Heart left ventricle (tissue), 16 donors: Measurements from ENCODE around the gene BHLHA15. TPM values are rescaled to one million over a fixed set of nuclear protein-coding genes. Genes with fewer than 3 reads are reported as not detected.

Experiments used
- ATAC-seq, 4 donors: fragments of 200-7000 bp; cut with Tn5 transposase; one replicate each; pipeline ENCODE4 v1.9.1; 2020 to 2022; ENCODE audit warnings: moderate library complexity in 4 of 4, mild to moderate bottlenecking in 3 of 4, moderate number of reproducible peaks in 1 of 4
- DNase-seq, 5 donors: peaks; one replicate each; pipeline ENCODE4 v3.0.0-alpha.2; 2020
- H3K27ac ChIP-seq, 12 donors: fragments of 200-600 bp; sonication (generic) in 4 of 12; one replicate each; pipeline versions ENCODE4 v1.5.0 to v1.8.0; 2016 to 2022; ENCODE audit warnings: mild to moderate bottlenecking in 2 of 12
- H3K27me3 ChIP-seq, 9 donors: fragments of 200-600 bp; sonication (generic) in 2 of 9; one replicate each; pipeline versions ENCODE4 v1.5.1 to v1.8.0; 2016 to 2022; ENCODE audit warnings: mild to moderate bottlenecking in 3 of 9
- H3K36me3 ChIP-seq, 9 donors: fragments of 200-600 bp; sonication (generic) in 2 of 9; one replicate each; pipeline versions ENCODE4 v1.5.0 to v1.8.0; 2018 to 2022; ENCODE audit warnings: mild to moderate bottlenecking in 2 of 9
- H3K4me1 ChIP-seq, 12 donors: fragments of 200-600 bp; sonication (generic) in 4 of 12; one replicate each; pipeline versions ENCODE4 v1.5.0 to v1.8.0; 2016 to 2022; ENCODE audit warnings: mild to moderate bottlenecking in 3 of 12
- H3K4me3 ChIP-seq, 12 donors: fragments of 200-600 bp; sonication (generic) in 4 of 12; one replicate each; pipeline versions ENCODE4 v1.5.0 to v1.8.0; 2017 to 2022; ENCODE audit warnings: mild to moderate bottlenecking in 9 of 12, moderate library complexity in 4 of 12
- H3K9me3 ChIP-seq, 12 donors: fragments of 200-600 bp; sonication (generic) in 4 of 12; one replicate each; pipeline versions ENCODE4 v1.5.0 to v1.8.0; 2016 to 2022; ENCODE audit warnings: mild to moderate bottlenecking in 1 of 12
- CTCF ChIP-seq, 12 donors: fragments of 200-600 bp; sonication (generic) in 4 of 12; IDR thresholded peaks; one replicate each; pipeline versions ENCODE4 v1.5.0 to v1.8.0; 2018 to 2022; ENCODE audit warnings: antibody characterized with exemption in 12 of 12, mild to moderate bottlenecking in 5 of 12
- POLR2A ChIP-seq, 2 donors: fragments of 450-650 bp; IDR thresholded peaks; one replicate each; pipeline ENCODE4 v1.6.1; 2017; ENCODE audit warnings: antibody characterized with exemption in 2 of 2, mild to moderate bottlenecking in 2 of 2, moderate library complexity in 2 of 2
- WGBS, 4 donors: extraction: QIAGEN DNeasy Blood & Tissue Kit in 2 of 4; methylation state at CpG; one replicate each; pipeline versions ENCODE4 v1.1.5 to v1.1.7; 2013 to 2018; 5-methylcytosine and 5-hydroxymethylcytosine counted together
- intact Hi-C, 10 donors: fragments of 100-400 bp; cut with DNase I; formaldehyde crosslinking; loops; one replicate each; pipeline versions ENCODE4 v1.11.1 to v1.14.2; 2022
- polyA plus RNA-seq, 2 donors: library from polyadenylated mRNA; stranded (reverse); fragments of 200-250 nt; gene quantifications; one replicate each; pipeline ENCODE4 v1.2.3, GENCODE V29; 2013
- total RNA-seq, 9 donors: library from RNA; depleted of rRNA in 2 of 9; stranded (reverse); fragments of >200 nt in 2 of 9; fragmentation: NEBNext Ultra II Directional in 3 of 9; extraction: Animal tissue kit (Norgen Biotek cat#: 25700) in 3 of 9; gene quantifications; one replicate each; pipeline versions ENCODE4 v1.1.0 to v1.2.4, GENCODE V29; 2016 to 2023
- donor health status: ischemic (EF 13 %, LVEDD 7.1; RV severe dilation, severe dysfunction).
- donor health status: healthy with polysubstance abuse.
- donor health status: DM: no; HTN: yes; CAD: no.
- donor health status: DM: no; HTN: no; CAD: no.
- donor health status: ischemic (EF 25% LVEDD 6.9; RV normal size, moderate dysfunction).
- donor health status: ischemic (EF 25% LVEDD 5.7; RV mildly dilated, moderate dysfunction).
- donor health status: healthy.
- donor health status: DM: yes; HTN: yes; CAD: no.
- donor health status: ischemic (EF 35%, LVEDD 5.7; RV mildly dilated, moderate dysfunction).
- donor health status: nonischemic (EF 11% LVEDD 7.7; RV severe dilation, severe dysfunction).
- donor health status: DM: yes; HTN: yes; CAD: no.
- donor health status: PGD.
- donor health status: ischemic (EF 29% LVEDD 5.4; RV normal size, mild dysfunction).
- donor health status: nonischemic (EF 23%, LVEDD 6.1; RV moderate dilation, normal function).

Gene BHLHA15
- total and polyA plus RNA-seq, 11 donors, result 0.26 to 1.3 (median 0.61) TPM; not detected in 8

- intact Hi-C loops, result no loop called here
- Histone ChIP-seq H3K4me3 (no peak overlapping the region), H3K27ac (peak overlapping the region in 5 of 12 donors; percentile 12 to 51 (median 33)), H3K27me3 (no peaks in the 10 kb centered on the region), H3K9me3 (no peaks in the 10 kb centered on the region), H3K36me3 (peaks cover 0 to 64% (median 38%) of the 10 kb centered on the region in 9 donors), H3K4me1 (peaks cover 0 to 23% (median 12%) of the 10 kb centered on the region in 12 donors)
- WGBS, 4 donors, result 80 to 83% (median 81%) methylated on average over 18 to 20 of the region's 20 CpGs
- peak; percentile 68 to 87 (median 75) for DNase-seq
- TF ChIP-seq POLR2A (IDR thresholded peaks at IDR 0.05), result no peak
- no peak for TF ChIP-seq CTCF (IDR thresholded peaks at IDR 0.05)
- peak; percentile 51 to 82 (median 75) for ATAC-seq
These were observed 36.6 kb upstream of the BHLHA15 start for GRCh38 chr7:98174334-98175259.

- TF ChIP-seq CTCF (IDR thresholded peaks at IDR 0.05), result no peak
- no peak for TF ChIP-seq POLR2A (IDR thresholded peaks at IDR 0.05)
- no peaks in the 10 kb centered on the region for H3K9me3 ChIP-seq
- no peak for ATAC-seq
- H3K4me3 ChIP-seq, result no peak overlapping the region
- H3K4me1 ChIP-seq, result peaks cover 0 to 23% (median 12%) of the 10 kb centered on the region in 12 donors
- H3K27me3 ChIP-seq, result no peaks in the 10 kb centered on the region
- H3K36me3 ChIP-seq, result peaks cover 0 to 69% (median 38%) of the 10 kb centered on the region in 9 donors
- WGBS, 4 donors, result 71 to 76% (median 75%) methylated on average over 8 of the region's 8 CpGs
- peak overlapping the region in 1 of 12 donors; percentile 12 for H3K27ac ChIP-seq
- no peak for DNase-seq
- intact Hi-C loops, result no loop called here
These were observed 35.8 kb upstream of the BHLHA15 start for GRCh38 chr7:98175260-98175940.

- no peaks in the 10 kb centered on the region for H3K9me3 ChIP-seq
- ATAC-seq (peak in 3 of 4 donors; percentile 19 to 43 (median 26)), DNase-seq (no peak)
- 84 to 91% (median 87%) methylated on average over 6 of the region's 6 CpGs for WGBS, 4 donors
- H3K27me3 ChIP-seq, result no peaks in the 10 kb centered on the region
- no peak overlapping the region for H3K4me3 ChIP-seq
- H3K36me3 ChIP-seq, result peaks cover 0 to 57% (median 26%) of the 10 kb centered on the region in 9 donors
- TF ChIP-seq POLR2A (IDR thresholded peaks at IDR 0.05), result no peak
- no peak for TF ChIP-seq CTCF (IDR thresholded peaks at IDR 0.05)
- H3K27ac ChIP-seq, result peak overlapping the region in 3 of 12 donors; percentile 26 to 69 (median 36)
- intact Hi-C loops, result no loop called here
- H3K4me1 ChIP-seq, result peaks cover 0 to 23% (median 12%) of the 10 kb centered on the region in 12 donors
These were observed 33.7 kb upstream of the BHLHA15 start for GRCh38 chr7:98177553-98177952.

- H3K27ac ChIP-seq, result peak overlapping the region in 8 of 12 donors; percentile 10 to 69 (median 36)
- DNase-seq (peak; percentile 44 to 79 (median 77)), ATAC-seq (peak; percentile 88 to 93 (median 91))
- no peaks in the 10 kb centered on the region for H3K27me3 ChIP-seq
- 53 to 60% (median 59%) methylated on average over 16 of the region's 16 CpGs for WGBS, 4 donors
- no peak overlapping the region for H3K4me3 ChIP-seq
- peaks cover 0 to 49% (median 21%) of the 10 kb centered on the region in 9 donors for H3K36me3 ChIP-seq
- intact Hi-C loops, result no loop called here
- TF ChIP-seq POLR2A (IDR thresholded peaks at IDR 0.05) (no peak), CTCF (IDR thresholded peaks at IDR 0.05) (no peak)
- peaks cover 0 to 23% (median 12%) of the 10 kb centered on the region in 12 donors for H3K4me1 ChIP-seq
- H3K9me3 ChIP-seq, result no peaks in the 10 kb centered on the region
These were observed 32.9 kb upstream of the BHLHA15 start for GRCh38 chr7:98178321-98178720.
